Transverse colon (tissue), 4 donors: Measurements from ENCODE around the gene ARL14. TPM values are rescaled to one million over a fixed set of nuclear protein-coding genes. Genes with fewer than 3 reads are reported as not detected.

Experiments used
- DNase-seq: peaks from one replicate; pipeline ENCODE4 v3.0.0-alpha.2; 2019
- H3K27ac ChIP-seq, 4 donors: fragments of 200-600 bp; sonication (generic); 2 replicates each; pipeline ENCODE4 v1.5.1; 2016 to 2018; ENCODE audit warnings: inconsistent platforms in 4 of 4
- H3K27me3 ChIP-seq: fragments of 200-600 bp; sonication (generic); 2 replicates; pipeline ENCODE4 v1.5.1; 2017; ENCODE audit warnings: inconsistent platforms
- H3K36me3 ChIP-seq, 4 donors: fragments of 200-600 bp; sonication (generic); 2 replicates each; pipeline ENCODE4 v1.5.1; 2017 to 2019; ENCODE audit warnings: inconsistent platforms in 4 of 4
- H3K4me1 ChIP-seq, 4 donors: fragments of 200-600 bp; sonication (generic); 2 replicates each; pipeline ENCODE4 v1.5.1; 2017 to 2020; ENCODE audit warnings: inconsistent platforms in 4 of 4
- H3K4me3 ChIP-seq, 4 donors: fragments of 200-600 bp; sonication (generic); 1 replicate in 1 of 4; 2 replicates in 3 of 4; pipeline versions ENCODE4 v1.5.1 to v1.6.1; 2017 to 2019; ENCODE audit warnings: inconsistent platforms in 4 of 4
- H3K9me3 ChIP-seq, 2 donors: fragments of 200-600 bp; sonication (generic); 2 replicates each; pipeline ENCODE4 v1.5.1; 2017 to 2019; ENCODE audit warnings: inconsistent platforms in 2 of 2
- CTCF ChIP-seq, 5 experiments: fragments of 200-600 bp in 3 of 5; fragments of 450-650 bp in 2 of 5; sonication (generic) in 3 of 5; IDR thresholded peaks; 1 replicate in 2 of 5; 2 replicates in 3 of 5; pipeline ENCODE4 v1.5.1; 2016 to 2017; ENCODE audit warnings: antibody characterized with exemption in 5 of 5, inconsistent platforms in 3 of 5, mild to moderate bottlenecking in 2 of 5, moderate library complexity in 1 of 5
- EP300 ChIP-seq: sonication (generic); formaldehyde crosslinking; IDR thresholded peaks from one replicate; pipeline ENCODE4 v1.6.1; 2017; ENCODE audit warnings: antibody characterized with exemption, low read depth
- POLR2A ChIP-seq: fragments of 450-650 bp; IDR thresholded peaks from one replicate; pipeline ENCODE4 v1.6.1; 2016; ENCODE audit warnings: antibody characterized with exemption, mild to moderate bottlenecking, moderate library complexity
- POLR2AphosphoS5 ChIP-seq, 3 donors: sonication (generic); formaldehyde crosslinking; IDR thresholded peaks; one replicate each; pipeline ENCODE4 v1.6.1; 2016; ENCODE audit warnings: antibody characterized with exemption in 3 of 3
- WGBS, 2 donors: methylation state at CpG; one replicate each; pipeline ENCODE4 v1.1.5; 2018; ENCODE audit warnings: low coverage in 1 of 2; 5-methylcytosine and 5-hydroxymethylcytosine counted together
- in situ Hi-C, 4 donors: fragments of 200-750 bp; cut with MboI; loops; one replicate each; pipeline versions ENCODE4 v1.15.0 to v1.15.1; 2017; ENCODE audit warnings: low sequenced_read_pairs in 3 of 4, low pct_ligation_motif_present in 1 of 4, low pct_unique_long_range_greater_than_20kb in 1 of 4
- intact Hi-C: fragments of 100-400 bp; cut with DNase I; formaldehyde crosslinking; loops from one replicate; pipeline ENCODE4 v1.15.1; 2023; ENCODE audit warnings: low total_unique reads
- total RNA-seq, 4 donors: library from RNA; depleted of rRNA; stranded (reverse); fragments of >200 nt; gene quantifications; one replicate each; pipeline ENCODE4 v1.1.0, GENCODE V29; 2016

ARL14 gene
- total RNA-seq, 4 donors from 2014 or later, result 2.0 to 47.1 (median 27.8) TPM

- 95 to 100% methylated on average over 1 of the region's 1 CpG for WGBS, 2 donors
- DNase-seq, result no peak
- in situ Hi-C loops, result no loop called here
These were observed 8.3 kb downstream of the ARL14 start for GRCh38 chr3:160685144-160685766.

GRCh38 chr3:160686955-160687535 lies 10.1 kb downstream of the ARL14 start:
- no peak overlapping the region for H3K4me3 ChIP-seq
- H3K27me3 ChIP-seq, result no peaks in the 10 kb centered on the region
- no peak for DNase-seq
- intact Hi-C loops (no loop called here), in situ Hi-C loops (no loop called here)
- WGBS, 2 donors, result 57 to 73% methylated on average over 5 to 6 of the region's 6 CpGs
- no peak for TF ChIP-seq POLR2AphosphoS5 (IDR thresholded peaks at IDR 0.05)
- peak in 2 of 5 experiments; percentile 15 to 23 for TF ChIP-seq CTCF (IDR thresholded peaks at IDR 0.05)
- TF ChIP-seq EP300, result no peak
- no peak for TF ChIP-seq POLR2A
- no peaks in the 10 kb centered on the region for H3K36me3 ChIP-seq
- no peak overlapping the region for H3K27ac ChIP-seq
- no peaks in the 10 kb centered on the region for H3K4me1 ChIP-seq
- H3K9me3 ChIP-seq, result no peaks in the 10 kb centered on the region

More at GRCh38 chr3:160685144-160685766, 8.3 kb downstream of the ARL14 start:
- H3K4me3 ChIP-seq, result no peak overlapping the region
- intact Hi-C loops, result no loop called here
- H3K27ac ChIP-seq, result no peak overlapping the region
- peak; percentile 26 to 47 (median 35) for TF ChIP-seq CTCF (IDR thresholded peaks at IDR 0.05)
- no peak for TF ChIP-seq POLR2AphosphoS5 (IDR thresholded peaks at IDR 0.05)
- H3K36me3 ChIP-seq, result no peaks in the 10 kb centered on the region
- H3K9me3 ChIP-seq, result no peaks in the 10 kb centered on the region
- no peaks in the 10 kb centered on the region for H3K27me3 ChIP-seq
- peaks cover 0 to 4% (median 0%) of the 10 kb centered on the region in 4 donors for H3K4me1 ChIP-seq

- H3K27ac ChIP-seq, result no peak overlapping the region
- no peaks in the 10 kb centered on the region for H3K27me3 ChIP-seq
- DNase-seq, result no peak
- 87 to 100% methylated on average over 1 of the region's 1 CpG for WGBS, 2 donors
- no peak overlapping the region for H3K4me3 ChIP-seq
- H3K9me3 ChIP-seq, result no peaks in the 10 kb centered on the region
- intact Hi-C loops, result no loop called here
- no peak for TF ChIP-seq EP300
- in situ Hi-C loops, result no loop called here
- no peaks in the 10 kb centered on the region for H3K36me3 ChIP-seq
- no peaks in the 10 kb centered on the region for H3K4me1 ChIP-seq
These were observed 14.2 kb downstream of the ARL14 start for GRCh38 chr3:160691151-160691550.

GRCh38 chr3:160691962-160692361 lies 15.0 kb downstream of the ARL14 start:
- H3K27ac ChIP-seq, result no peak overlapping the region
- no peaks in the 10 kb centered on the region for H3K9me3 ChIP-seq
- H3K36me3 ChIP-seq, result no peaks in the 10 kb centered on the region
- no peaks in the 10 kb centered on the region for H3K4me1 ChIP-seq
- WGBS, 2 donors, result 90 to 94% methylated on average over 4 of the region's 4 CpGs
- no peak for TF ChIP-seq CTCF (IDR thresholded peaks at IDR 0.05)
- no peak for TF ChIP-seq POLR2A
- TF ChIP-seq EP300, result no peak
- no peak for TF ChIP-seq POLR2AphosphoS5 (IDR thresholded peaks at IDR 0.05)
- H3K27me3 ChIP-seq, result no peaks in the 10 kb centered on the region
- intact Hi-C loops, result no loop called here
- in situ Hi-C loops, result no loop called here
- DNase-seq, result no peak
- no peak overlapping the region for H3K4me3 ChIP-seq

- in situ Hi-C loops, result no loop called here
- Histone ChIP-seq H3K4me3 (no peak overlapping the region), H3K4me1 (no peaks in the 10 kb centered on the region), H3K27ac (no peak overlapping the region), H3K27me3 (no peaks in the 10 kb centered on the region), H3K9me3 (no peaks in the 10 kb centered on the region), H3K36me3 (no peaks in the 10 kb centered on the region)
- no peak for TF ChIP-seq POLR2A
- TF ChIP-seq CTCF (IDR thresholded peaks at IDR 0.05), result no peak
- no peak for TF ChIP-seq EP300
- no peak for TF ChIP-seq POLR2AphosphoS5 (IDR thresholded peaks at IDR 0.05)
- 97% methylated on average over 2 of the region's 2 CpGs; no CpG with 5 or more reads in 1 of the 2 donors for WGBS, 2 donors
- no peak for DNase-seq
- intact Hi-C loops, result no loop called here
These were observed 16.2 kb downstream of the ARL14 start for GRCh38 chr3:160693191-160693590.
